Measurements from ENCODE around the gene RPS8. TPM values are rescaled to one million over a fixed set of nuclear protein-coding genes. Genes with fewer than 3 reads are reported as not detected.
"Not testable (repeated sequence)": the region's sequence is repeated elsewhere in the genome, so short reads cannot be mapped to it uniquely, and the experiment has no call there.

RPS8 gene
- total and polyA plus RNA-seq, 2 of the 8 experiments (the other 6 are each of a cell fraction or from before 2014, with no cell fraction given), result 2,261 to 2,407 TPM

DNA sequence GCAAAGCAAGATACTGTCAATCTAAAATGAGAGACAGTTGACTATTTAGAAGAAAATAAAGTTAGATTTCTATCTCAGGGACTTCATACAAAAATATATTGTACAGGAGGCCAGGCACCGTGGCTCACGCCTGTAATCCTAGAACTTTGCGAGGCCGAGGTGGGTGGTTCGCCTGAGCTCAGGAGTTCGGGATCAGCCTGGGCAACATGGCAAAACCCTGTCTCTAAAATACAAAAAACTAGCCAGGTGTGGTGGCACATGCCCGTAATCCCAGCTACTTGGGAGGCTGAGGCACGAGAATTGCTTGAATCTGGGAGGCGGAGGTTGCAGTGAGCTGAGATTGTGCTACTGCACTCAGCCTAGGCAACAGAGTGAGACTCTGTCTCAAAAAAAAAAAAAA lies 40.6 kb downstream of the RPS8 start:
- POLR2A ChIA-PET (ENCODE audit: partially characterized antibody), result interaction anchor here (0.6 to 16.6 kb wide), 4 partner anchors 10 to 488 kb away, joined by 3 to 547 read pairs (median 44); partner anchors contain the start of genes BTBD19, DYNLT4, PLK3 and RNU5D-1
- CTCF ChIA-PET (ENCODE audit: partially characterized antibody), result interaction anchor here (0.8 to 6.0 kb wide), 5 partner anchors 10 to 31 kb away, joined by 3 to 51 read pairs (median 26); partner anchors contain the start of genes BEST4 and PLK3
- not testable (repeated sequence) for H3K4ac ChIP-seq (replicated peaks; ENCODE audit: insufficient read length, low read depth, low read length); H3K9me3 ChIP-seq (ENCODE audit: insufficient read depth in 2 of 2, low read depth in 1 of 2, low read length in 1 of 2); H3K56ac ChIP-seq (replicated peaks; ENCODE audit: insufficient read length, low read depth, low read length); H4K91ac ChIP-seq (replicated peaks; ENCODE audit: insufficient read length, low read length); DNase-seq (ENCODE audit: low read depth in 1 of 2, low spot score in 2 of 2); H3K79me1 ChIP-seq (ENCODE audit: low read depth, low read length); H2AK5ac ChIP-seq (ENCODE audit: low read depth, low read length); H3K14ac ChIP-seq (ENCODE audit: insufficient read length); H3K27me3 ChIP-seq (replicated peaks in 1 of 4; ENCODE audit: control insufficient read depth in 3 of 4, extremely low read depth in 1 of 4, insufficient read depth in 3 of 4, low read length in 3 of 4); H3K36me3 ChIP-seq (ENCODE audit: control insufficient read depth in 2 of 4, insufficient read depth in 4 of 4, low read length in 3 of 4); H4K5ac ChIP-seq (ENCODE audit: insufficient read length, low read depth, low read length); H3K23ac ChIP-seq (ENCODE audit: insufficient read length); H3K4me3 ChIP-seq (ENCODE audit: extremely low read depth in 1 of 4, insufficient read depth in 2 of 4, low read depth in 3 of 4, low read length in 4 of 4); H3K27ac ChIP-seq (ENCODE audit: low read depth, low read length); H3K18ac ChIP-seq (ENCODE audit: extremely low read depth, low read length); H4K20me1 ChIP-seq (replicated peaks in 1 of 2; ENCODE audit: control insufficient read depth in 1 of 2, insufficient read depth in 2 of 2, low read length in 2 of 2); H2AFZ ChIP-seq (ENCODE audit: low read length); H3K9ac ChIP-seq (replicated peaks in 1 of 4; ENCODE audit: extremely low read depth in 1 of 4, low read depth in 3 of 4, low read length in 3 of 4); H3K4me2 ChIP-seq (ENCODE audit: insufficient read depth in 1 of 2, low read depth in 2 of 2, low read length in 2 of 2); H2BK15ac ChIP-seq (ENCODE audit: low read length); H2BK12ac ChIP-seq (ENCODE audit: low read depth, low read length); H2BK5ac ChIP-seq (ENCODE audit: low read depth, low read length); H3K79me2 ChIP-seq (ENCODE audit: control insufficient read depth in 1 of 2, insufficient read depth in 2 of 2, low read length in 2 of 2); H2BK120ac ChIP-seq (replicated peaks; ENCODE audit: low read depth, low read length); FAIRE-seq; H4K8ac ChIP-seq (ENCODE audit: extremely low read depth, insufficient read depth, low read length); H2BK20ac ChIP-seq (ENCODE audit: low read length)
- peaks cover 13% of the 10 kb centered on the region for H3K23me2 ChIP-seq (ENCODE audit: low read depth, low read length)
- peaks cover 2 to 11% (median 9%) of the 10 kb centered on the region in 4 experiments; a peak in 6 of 7 replicates for H3K4me1 ChIP-seq (replicated peaks in 1 of 4; ENCODE audit: control insufficient read depth in 3 of 4, insufficient read depth in 4 of 4, low read length in 3 of 4)
- 96% methylated on average over 9 of the region's 9 CpGs; no CpG with 5 or more reads in 1 of the 2 experiments for WGBS, 2 experiments (ENCODE audit: extremely low coverage in 1 of 2, insufficient coverage in 1 of 2, insufficient read length in 1 of 2, insufficient replicate concordance in 2 of 2, low coverage in 1 of 2, low lambda C conversion rate in 2 of 2, missing lambda C conversion rate in 1 of 2)
